GM23248 (cell line): ENCODE results near the gene DNASE1L1. TPM values are rescaled to one million over a fixed set of nuclear protein-coding genes. Genes with fewer than 3 reads are reported as not detected.

ENCODE experiments used
- DNase-seq: peaks from one replicate; pipeline ENCODE4 v3.0.0-alpha.2; 2015
- H2AFZ ChIP-seq: fragments of 200-600 bp; sonication (generic); 2 replicates; pipeline ENCODE4 v1.6.1; 2016; ENCODE audit warnings: antibody characterized with exemption
- H3F3A ChIP-seq: fragments of 200-600 bp; sonication (generic); 2 replicates; pipeline ENCODE4 v1.6.1; 2016; ENCODE audit warnings: mild to moderate bottlenecking, antibody characterized with exemption, mixed run types; ENCODE audit not compliant: insufficient read depth
- H3K27ac ChIP-seq: fragments of 200-600 bp; sonication (generic); 2 replicates; pipeline ENCODE4 v1.5.1; 2016; ENCODE audit warnings: mild to moderate bottlenecking
- H3K27me3 ChIP-seq: fragments of 200-600 bp; sonication (generic); replicated peaks from 2 replicates; pipeline ENCODE4 v1.6.1; 2016; ENCODE audit warnings: mild to moderate bottlenecking; ENCODE audit not compliant: insufficient read depth
- H3K36me3 ChIP-seq: fragments of 200-600 bp; sonication (generic); 2 replicates; pipeline ENCODE4 v1.6.1; 2016; ENCODE audit warnings: low read depth, mild to moderate bottlenecking
- H3K4me1 ChIP-seq: fragments of 200-600 bp; sonication (generic); 2 replicates; pipeline ENCODE4 v1.6.1; 2016; ENCODE audit warnings: mild to moderate bottlenecking; ENCODE audit not compliant: insufficient read depth
- H3K4me2 ChIP-seq: fragments of 200-600 bp; sonication (generic); one replicate; pipeline ENCODE4 v1.6.1; 2016; ENCODE audit warnings: mild to moderate bottlenecking; ENCODE audit not compliant: unreplicated experiment
- H3K4me3 ChIP-seq: fragments of 200-600 bp; sonication (generic); 2 replicates; pipeline ENCODE4 v1.5.1; 2016; ENCODE audit warnings: mild to moderate bottlenecking
- H3K79me2 ChIP-seq: fragments of 200-600 bp; sonication (generic); 2 replicates; pipeline ENCODE4 v1.6.1; 2016; ENCODE audit warnings: mild to moderate bottlenecking; ENCODE audit not compliant: insufficient read depth
- H3K9ac ChIP-seq: fragments of 200-600 bp; sonication (generic); 2 replicates; pipeline ENCODE4 v1.6.1; 2016; ENCODE audit warnings: mild to moderate bottlenecking
- H3K9me2 ChIP-seq: fragments of 200-600 bp; sonication (generic); 2 replicates; pipeline ENCODE4 v1.6.1; 2016; ENCODE audit warnings: mixed run types, mild to moderate bottlenecking, moderate library complexity; ENCODE audit not compliant: insufficient read depth
- H3K9me3 ChIP-seq: fragments of 200-600 bp; sonication (generic); one replicate; pipeline ENCODE4 v1.6.1; 2017; ENCODE audit warnings: low read depth
- H4K20me1 ChIP-seq: fragments of 200-600 bp; sonication (generic); 2 replicates; pipeline ENCODE4 v1.6.0; 2016; ENCODE audit not compliant: insufficient read depth
- EZH2 ChIP-seq: fragments of 200-600 bp; sonication (generic); IDR thresholded peaks from 2 replicates; pipeline ENCODE4 v1.6.1; 2018; ENCODE audit warnings: antibody characterized with exemption, mild to moderate bottlenecking; ENCODE audit not compliant: insufficient read depth, poor library complexity, severe bottlenecking
- EZH2phosphoT487 ChIP-seq: fragments of 200-600 bp; sonication (generic); IDR thresholded peaks from 2 replicates; pipeline ENCODE4 v1.6.1; 2018; ENCODE audit warnings: antibody characterized with exemption, moderate library complexity, mild to moderate bottlenecking, low read depth; ENCODE audit not compliant: insufficient read depth
- WGBS, 2 experiments: methylation state at CpG; one replicate each; pipeline ENCODE4 v1.1.6; 2015 to 2017; ENCODE audit warnings: low lambda C conversion rate in 2 of 2, low coverage in 1 of 2; ENCODE audit errors: missing lambda C conversion rate in 2 of 2; 5-methylcytosine and 5-hydroxymethylcytosine counted together
- in situ Hi-C: fragments of 300-500 bp; cut with MboI; formaldehyde crosslinking; loops from 2 replicates; pipeline ENCODE4 v1.15.0; 2020
- polyA plus RNA-seq: library from polyadenylated mRNA; unstranded; fragments of >200 nt; fragmentation: Nextera tagmentation; extraction: Ambion mirVana; gene quantifications from 2 replicates; pipeline ENCODE4 v1.2.1, GENCODE V29; 2016
- total RNA-seq: library from RNA; depleted of rRNA; stranded (reverse); fragments of >200 nt; shearing (Covaris generic); gene quantifications from 2 replicates; pipeline ENCODE4 v1.2.3, GENCODE V29; 2014

DNASE1L1 gene
- total and polyA plus RNA-seq, 2 experiments from 2014 or later: 16.6 to 60.7 TPM

DNA sequence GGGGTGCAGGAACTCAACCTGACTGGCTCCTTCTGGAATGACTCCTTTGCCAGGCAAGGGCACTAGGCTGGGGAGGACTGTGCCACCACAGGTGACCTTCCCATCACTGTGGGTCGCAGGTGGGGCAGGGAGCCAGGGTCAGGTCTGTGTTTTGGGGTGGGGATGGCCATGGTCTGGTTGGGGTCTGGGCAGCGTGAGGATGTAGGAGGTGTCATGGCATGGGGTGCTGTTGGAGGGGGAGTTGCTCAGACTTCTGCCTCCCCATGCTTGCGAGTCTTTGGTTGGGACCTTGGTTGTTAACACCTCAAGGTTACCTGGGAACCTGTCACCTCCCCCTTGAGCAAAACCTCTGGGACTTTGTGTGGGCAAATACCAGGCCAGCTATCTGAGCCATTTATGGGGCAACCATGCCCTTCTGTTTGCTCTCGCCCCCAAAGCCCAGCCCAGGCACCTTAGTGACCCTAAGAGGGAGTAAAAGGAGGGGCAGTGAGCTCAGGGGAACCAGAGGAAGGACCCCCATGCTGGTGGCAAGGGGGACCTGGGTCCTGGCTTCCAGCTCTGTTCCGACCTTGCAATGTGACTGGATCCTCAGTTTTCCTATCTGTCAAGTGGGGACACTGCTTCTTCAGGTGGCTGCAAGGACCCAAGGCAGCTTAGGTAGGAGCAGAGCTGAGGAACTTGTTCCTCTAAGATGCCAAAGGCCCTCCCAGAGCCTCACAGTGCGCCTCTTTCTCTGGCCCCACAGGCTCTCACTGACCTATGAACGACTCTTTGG lies 25.5 kb upstream of the DNASE1L1 start:
- Histone ChIP-seq H3K27ac (no peak overlapping the region), H3K9me2 (no peaks in the 10 kb centered on the region), H3K9ac (no peak overlapping the region), H4K20me1 (no peaks in the 10 kb centered on the region), H3K4me1 (no peaks in the 10 kb centered on the region), H3K36me3 (no peaks in the 10 kb centered on the region), H2AFZ (no peak overlapping the region), H3K4me3 (no peak overlapping the region), H3K27me3 (no peaks in the 10 kb centered on the region), H3K9me3 (no peaks in the 10 kb centered on the region), H3K79me2 (peaks cover 36% of the 10 kb centered on the region), H3K4me2 (no peak overlapping the region), H3F3A (no peaks in the 10 kb centered on the region)
- TF ChIP-seq EZH2phosphoT487 (no peak), EZH2 (no peak)
- in situ Hi-C loops: no loop called here
- DNase-seq: no peak
- 68 to 94% methylated on average over 4 of the region's 7 CpGs for WGBS, 2 experiments

DNA sequence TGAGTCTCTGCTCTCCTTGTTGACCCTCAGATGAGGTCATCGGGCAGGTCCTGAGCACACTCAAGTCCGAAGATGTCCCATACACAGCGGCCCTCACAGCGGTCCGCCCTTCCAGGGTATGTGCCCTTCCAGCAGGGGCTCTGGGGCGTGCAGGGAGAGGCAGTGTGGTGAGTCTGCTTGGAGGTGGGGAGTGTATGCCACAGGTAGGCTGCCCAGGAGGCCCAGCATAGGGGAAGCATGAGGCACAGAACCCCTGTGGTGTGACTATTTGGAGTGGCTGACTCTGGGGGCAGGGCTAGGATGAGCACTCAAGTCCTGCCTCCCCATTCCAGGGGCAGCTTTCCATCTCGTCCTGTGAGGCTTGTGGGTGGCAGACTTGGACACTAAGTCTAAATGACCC lies 24.6 kb upstream of the DNASE1L1 start:
- H3K9me3 ChIP-seq: no peaks in the 10 kb centered on the region
- TF ChIP-seq EZH2 (no peak), EZH2phosphoT487 (no peak)
- H3K4me2 ChIP-seq: no peak overlapping the region
- H2AFZ ChIP-seq: no peak overlapping the region
- H4K20me1 ChIP-seq: no peaks in the 10 kb centered on the region
- H3K79me2 ChIP-seq: peaks cover 36% of the 10 kb centered on the region
- WGBS, 2 experiments: 58 to 88% methylated on average over 3 to 7 of the region's 7 CpGs
- no peaks in the 10 kb centered on the region for H3K4me1 ChIP-seq
- in situ Hi-C loops: no loop called here
- H3K36me3 ChIP-seq: no peaks in the 10 kb centered on the region
- no peak overlapping the region for H3K27ac ChIP-seq
- H3K27me3 ChIP-seq: no peaks in the 10 kb centered on the region
- H3K9ac ChIP-seq: no peak overlapping the region
- H3F3A ChIP-seq: no peaks in the 10 kb centered on the region
- no peak for DNase-seq
- no peak overlapping the region for H3K4me3 ChIP-seq
- no peaks in the 10 kb centered on the region for H3K9me2 ChIP-seq

DNA sequence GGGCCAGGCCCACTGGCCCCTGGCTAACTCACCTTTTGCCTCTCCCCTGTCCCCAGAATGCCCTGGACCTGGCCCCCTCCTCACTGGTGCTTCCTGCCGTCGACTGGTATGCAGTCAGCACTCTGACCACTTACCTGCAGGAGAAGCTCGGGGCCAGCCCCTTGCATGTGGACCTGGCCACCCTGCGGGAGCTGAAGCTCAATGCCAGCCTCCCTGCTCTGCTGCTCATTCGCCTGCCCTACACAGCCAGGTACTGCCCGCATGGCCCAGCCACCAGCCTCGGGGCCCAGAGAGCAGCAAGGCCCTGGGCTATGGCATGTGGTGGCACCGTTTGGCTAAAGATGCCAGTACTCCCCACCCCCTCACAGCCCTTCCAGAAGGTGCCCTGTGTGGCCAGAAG lies 23.2 kb upstream of the DNASE1L1 start:
- Histone ChIP-seq H3K9me2 (no peaks in the 10 kb centered on the region), H3K9ac (no peak overlapping the region), H3K79me2 (peaks cover 31% of the 10 kb centered on the region), H3K9me3 (no peaks in the 10 kb centered on the region), H3K36me3 (no peaks in the 10 kb centered on the region), H3K27me3 (no peaks in the 10 kb centered on the region), H3K4me3 (no peak overlapping the region), H3K4me1 (no peaks in the 10 kb centered on the region), H3K4me2 (no peak overlapping the region), H3K27ac (no peak overlapping the region), H3F3A (no peaks in the 10 kb centered on the region), H2AFZ (no peak overlapping the region), H4K20me1 (no peaks in the 10 kb centered on the region)
- WGBS, 2 experiments: 96 to 100% methylated on average over 5 to 7 of the region's 8 CpGs
- in situ Hi-C loops: no loop called here
- no peak for TF ChIP-seq EZH2
- TF ChIP-seq EZH2phosphoT487: no peak
- DNase-seq: no peak

DNA sequence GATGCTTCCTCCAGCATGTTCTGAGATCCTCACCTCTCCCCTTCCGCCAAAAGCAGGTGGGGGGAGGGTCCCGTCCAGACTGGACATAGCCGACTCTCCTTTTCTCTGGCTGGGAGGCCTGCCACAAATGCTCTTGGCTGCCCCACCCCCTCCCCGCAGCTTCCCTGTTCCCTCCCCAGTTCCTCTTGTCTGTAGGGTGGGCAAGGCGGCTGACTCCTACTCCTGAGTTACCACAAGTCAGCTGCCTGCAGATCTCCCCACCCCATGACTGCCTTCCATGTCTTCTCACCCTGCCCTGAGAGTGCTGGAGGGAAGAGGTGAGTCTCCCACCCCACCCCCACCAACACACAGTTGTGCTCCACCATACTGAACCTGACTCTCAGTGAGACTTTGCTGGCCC lies 22.3 kb upstream of the DNASE1L1 start:
- Histone ChIP-seq H3K9me2 (no peaks in the 10 kb centered on the region), H3K4me2 (no peak overlapping the region), H3K79me2 (peaks cover 31% of the 10 kb centered on the region), H3K36me3 (no peaks in the 10 kb centered on the region), H4K20me1 (no peaks in the 10 kb centered on the region), H3K9me3 (no peaks in the 10 kb centered on the region), H3F3A (no peaks in the 10 kb centered on the region), H3K9ac (no peak overlapping the region), H3K4me3 (no peak overlapping the region), H3K27ac (no peak overlapping the region), H3K4me1 (no peaks in the 10 kb centered on the region), H3K27me3 (no peaks in the 10 kb centered on the region), H2AFZ (no peak overlapping the region)
- 88% methylated on average over 3 of the region's 5 CpGs; no CpG with 5 or more reads in 1 of the 2 experiments for WGBS, 2 experiments
- in situ Hi-C loops: no loop called here
- no peak for DNase-seq
- TF ChIP-seq EZH2 (no peak), EZH2phosphoT487 (no peak)
